CD1c-positive myeloid dendritic cell (primary cell): Measurements from ENCODE around the gene LRP2BP.
A peak's percentile ranks its signal among the peaks of the same experiment; 100 is the strongest.

ENCODE experiments used
- DNase-seq: peaks from one replicate; pipeline ENCODE4 v3.0.0-alpha.2; 2016; ENCODE audit errors: extremely low spot score

The LRP2BP gene

GRCh38 chr4:185395238-185395955 is at the start of gene LRP2BP:
Gene LRP2BP, minus strand, starts transcription at chr4:185395924. Its CDS starts 17,738 bp downstream, at chr4:185378186.
- peak; percentile 15 for DNase-seq

- no peak for DNase-seq
These were observed 49.5 kb upstream of the LRP2BP start for GRCh38 chr4:185445209-185445608.

- DNase-seq: no peak
These were observed 45.8 kb upstream of the LRP2BP start for GRCh38 chr4:185441479-185441878.

GRCh38 chr4:185437809-185438208 is 42.1 kb upstream of the LRP2BP start:
- DNase-seq: no peak

GRCh38 chr4:185435466-185435865 is 39.7 kb upstream of the LRP2BP start:
- DNase-seq: no peak

GRCh38 chr4:185429660-185430059 is 33.9 kb upstream of the LRP2BP start:
- DNase-seq: no peak

GRCh38 chr4:185426960-185427688 is 31.4 kb upstream of the LRP2BP start:
- no peak for DNase-seq

- DNase-seq: peak; percentile 94
These were observed 30.1 kb upstream of the LRP2BP start, which contains the start of gene UFSP2 for GRCh38 chr4:185425647-185426352. Gene UFSP2, minus strand, starts transcription at chr4:185425964. Its CDS starts 96 bp downstream, at chr4:185425868.

GRCh38 chr4:185424905-185425646 is 29.4 kb upstream of the LRP2BP start:
- peak; percentile 24 for DNase-seq

GRCh38 chr4:185421366-185422124 is 25.8 kb upstream of the LRP2BP start:
- no peak for DNase-seq

- DNase-seq: no peak
These were observed 21.2 kb upstream of the LRP2BP start for GRCh38 chr4:185416955-185417354.

GRCh38 chr4:185412412-185412811 is 16.7 kb upstream of the LRP2BP start:
- DNase-seq: no peak

- peak; percentile 68 for DNase-seq
These were observed 16.1 kb upstream of the LRP2BP start for GRCh38 chr4:185411849-185412248.

- no peak for DNase-seq
These were observed 12.7 kb upstream of the LRP2BP start for GRCh38 chr4:185408432-185408831.

GRCh38 chr4:185405296-185405999 is 9.7 kb upstream of the LRP2BP start:
- DNase-seq: peak; percentile 72

- no peak for DNase-seq
These were observed 8.3 kb upstream of the LRP2BP start for GRCh38 chr4:185404031-185404430.

GRCh38 chr4:185399466-185399865 is 3.7 kb upstream of the LRP2BP start:
- DNase-seq: no peak

- peak; percentile 74 for DNase-seq
These were observed 2.9 kb upstream of the LRP2BP start for GRCh38 chr4:185398618-185399017.

- no peak for DNase-seq
These were observed 1.1 kb upstream of the LRP2BP start, which contains the start of gene ANKRD37 for GRCh38 chr4:185396724-185397385. Gene ANKRD37, plus strand, starts transcription at chr4:185396841. Its CDS starts 83 bp downstream, at chr4:185396924.
